HG02943 (cell line): ENCODE measurements around the gene MYL4.
"Not testable (repeated sequence)": the region's sequence is repeated elsewhere in the genome, so short reads cannot be mapped to it uniquely, and the experiment has no call there.

Source experiments
- ATAC-seq: cut with Tn5 transposase; IDR thresholded peaks from one replicate; pipeline ENCODE4 v1.9.1; 2021; ENCODE audit warnings: mild to moderate bottlenecking, low read depth, moderate library complexity; ENCODE audit not compliant: unreplicated experiment

MYL4 gene

DNA sequence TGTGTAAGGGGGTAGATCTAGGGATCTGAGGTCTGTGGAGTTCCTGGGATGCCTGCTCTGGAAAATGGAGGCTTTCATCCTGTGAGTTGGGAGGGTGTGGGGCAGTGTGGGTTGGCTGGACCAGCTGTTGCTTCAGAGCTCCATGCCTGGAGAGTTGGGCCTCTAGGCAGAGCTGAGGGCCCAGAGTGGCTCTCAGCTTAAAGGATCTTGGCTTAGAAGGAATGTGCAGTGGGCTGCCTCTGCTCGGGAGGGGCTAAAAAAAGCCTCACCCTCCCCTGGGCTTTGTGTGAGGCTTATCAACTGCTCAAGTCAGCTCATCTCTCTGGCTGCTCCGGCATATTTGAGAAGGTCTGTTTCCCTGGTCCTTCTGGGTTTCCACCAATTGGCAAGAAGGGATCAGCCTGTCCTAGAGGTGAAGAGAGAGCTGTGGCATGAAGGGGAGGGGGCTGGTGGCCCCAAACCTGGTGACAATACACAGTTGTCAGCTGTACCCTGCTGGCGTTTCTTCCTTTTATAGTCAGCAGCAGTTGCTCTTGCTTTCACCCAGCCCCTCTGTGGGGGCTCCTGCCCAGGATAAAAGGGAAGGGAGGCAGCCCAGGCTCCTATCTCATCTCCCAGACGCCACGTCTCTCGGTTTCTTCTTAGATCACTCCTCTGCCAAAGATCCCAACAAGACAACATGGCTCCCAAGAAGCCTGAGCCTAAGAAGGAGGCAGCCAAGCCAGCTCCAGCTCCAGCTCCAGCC, at the start of gene MYL4:
Gene MYL4, plus strand, starts transcription at position 605 of the 745 bp plus-strand sequence. Its CDS starts 75 bp downstream, at position 680.
- no peak for ATAC-seq

DNA sequence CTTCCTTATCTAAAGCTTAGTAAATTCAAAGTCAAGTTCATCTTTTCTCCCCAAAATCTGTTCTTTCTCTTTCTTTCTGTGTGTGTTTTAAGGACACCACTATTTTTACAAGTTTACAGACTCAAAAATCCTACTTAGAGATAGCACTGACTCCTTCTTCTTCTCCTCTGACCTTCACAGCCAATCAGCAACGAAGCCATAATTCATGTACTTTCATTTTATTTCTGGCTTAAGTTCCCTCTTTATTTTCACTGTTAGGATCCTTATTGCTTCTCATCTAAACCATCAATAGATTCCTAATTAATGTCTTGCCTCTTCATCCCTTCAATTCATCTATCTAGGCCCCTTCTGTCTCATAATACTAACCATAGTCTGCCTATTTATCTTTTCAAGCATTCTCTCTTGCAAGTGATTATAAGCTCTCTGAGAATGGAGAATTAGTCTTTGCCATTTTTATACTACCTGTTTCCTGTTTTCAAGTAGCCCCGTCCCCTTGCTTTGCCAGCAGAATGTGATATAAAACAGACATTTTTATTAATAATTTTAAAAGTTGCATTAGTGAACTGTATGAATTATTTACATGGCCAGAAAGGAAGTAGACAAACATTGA, 47.0 kb upstream of the MYL4 start:
- ATAC-seq, result no peak

DNA sequence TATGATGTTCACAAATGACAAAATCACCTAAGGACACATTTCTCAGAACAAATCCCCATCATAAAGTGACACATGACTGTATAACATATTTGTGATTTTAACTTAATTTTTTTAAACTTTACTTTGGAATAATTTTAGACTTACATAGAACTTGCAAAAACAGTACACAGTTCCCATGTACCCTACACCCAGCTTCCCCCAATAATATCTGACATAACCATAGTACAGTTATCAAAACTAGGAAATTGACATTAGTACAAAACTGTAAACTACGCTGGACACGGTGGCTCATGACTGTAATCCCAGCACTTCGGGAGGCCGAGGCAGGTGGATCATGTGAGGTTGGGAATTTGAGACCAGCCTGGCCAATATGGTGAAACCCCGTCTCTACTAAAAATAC, 44.9 kb upstream of the MYL4 start:
- ATAC-seq, result no peak

DNA sequence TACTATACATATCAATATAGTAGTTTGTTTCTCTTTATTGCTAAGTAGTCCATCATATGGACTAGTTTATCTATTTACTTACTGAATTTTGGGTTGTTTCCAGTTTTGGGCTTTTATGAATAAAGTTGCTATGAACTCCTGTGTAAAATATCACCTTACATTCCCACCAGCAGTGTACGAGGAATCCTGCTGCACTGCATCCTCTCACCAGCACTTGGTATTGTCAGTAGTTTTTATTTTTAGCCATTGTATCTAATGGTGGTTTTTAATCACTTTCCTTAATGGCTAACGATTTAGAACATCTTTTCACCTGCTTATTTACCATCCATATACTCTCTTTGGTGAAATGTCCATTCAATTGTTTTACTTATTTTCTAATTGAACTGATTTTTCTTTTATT, 44.0 kb upstream of the MYL4 start:
- ATAC-seq, result no peak

DNA sequence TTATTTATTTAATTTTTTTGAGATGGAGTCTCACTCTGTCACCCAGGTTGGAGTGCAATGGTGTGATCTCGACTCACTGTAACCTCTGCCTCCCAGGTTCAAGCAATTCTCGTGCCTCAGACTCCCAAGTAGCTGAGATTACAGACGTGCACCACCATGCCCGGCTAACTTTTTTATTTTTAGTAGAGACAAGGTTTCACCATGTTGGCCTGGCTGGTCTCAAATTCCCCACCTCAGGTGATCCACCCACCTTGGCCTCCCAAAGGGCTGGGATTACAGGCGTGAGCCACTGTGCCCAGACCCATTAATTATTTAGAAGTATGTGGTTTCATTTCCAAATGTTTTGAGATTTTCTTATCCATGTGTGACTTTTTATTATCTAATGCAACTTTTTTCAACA, 42.3 kb upstream of the MYL4 start:
- ATAC-seq, result not testable (repeated sequence)

DNA sequence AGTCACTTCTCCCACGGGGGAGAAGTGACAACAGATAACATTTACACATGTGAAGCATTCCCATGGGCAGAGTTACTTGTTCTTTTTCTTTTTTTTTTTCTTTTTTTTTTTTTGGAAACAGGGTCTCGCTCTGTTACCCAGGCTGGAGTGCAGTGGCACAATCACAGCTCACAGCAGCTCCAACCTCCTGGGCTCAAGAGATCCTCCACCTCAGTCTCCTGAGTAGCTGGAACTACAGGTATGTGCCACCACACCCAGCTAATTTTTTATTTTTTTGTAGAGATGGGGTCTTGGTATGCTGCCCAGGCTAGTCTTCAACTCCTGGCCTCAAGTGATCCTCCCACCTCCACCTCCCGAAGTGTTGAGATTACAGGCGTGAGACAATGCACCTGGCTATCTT, 40.3 kb upstream of the MYL4 start:
- ATAC-seq, result not testable (repeated sequence)

DNA sequence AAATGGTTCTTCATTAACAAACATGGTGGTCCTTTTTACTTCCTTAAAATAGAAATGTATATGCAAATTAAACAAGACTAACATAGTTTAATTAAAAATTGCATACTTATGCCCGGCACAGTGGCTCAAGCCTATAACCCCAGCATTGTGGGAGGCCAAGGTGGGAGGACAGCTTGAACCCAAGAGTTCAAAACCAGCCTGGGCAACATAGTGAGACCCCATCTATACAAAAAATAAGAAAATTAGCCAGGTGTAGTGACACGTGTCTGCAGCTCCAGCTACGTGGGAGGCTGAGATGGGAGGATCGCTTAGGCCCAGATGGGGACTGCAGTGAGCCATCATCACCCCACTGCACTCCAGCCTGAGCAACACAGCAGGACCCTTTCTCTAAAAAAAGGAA, 38.4 kb upstream of the MYL4 start:
- no peak for ATAC-seq

GRCh38 chr17:47172696-47173565, 36.2 kb upstream of the MYL4 start:
- ATAC-seq, result no peak

- not testable (repeated sequence) for ATAC-seq
Observed at GRCh38 chr17:47174823-47175222, 34.3 kb upstream of the MYL4 start.

DNA sequence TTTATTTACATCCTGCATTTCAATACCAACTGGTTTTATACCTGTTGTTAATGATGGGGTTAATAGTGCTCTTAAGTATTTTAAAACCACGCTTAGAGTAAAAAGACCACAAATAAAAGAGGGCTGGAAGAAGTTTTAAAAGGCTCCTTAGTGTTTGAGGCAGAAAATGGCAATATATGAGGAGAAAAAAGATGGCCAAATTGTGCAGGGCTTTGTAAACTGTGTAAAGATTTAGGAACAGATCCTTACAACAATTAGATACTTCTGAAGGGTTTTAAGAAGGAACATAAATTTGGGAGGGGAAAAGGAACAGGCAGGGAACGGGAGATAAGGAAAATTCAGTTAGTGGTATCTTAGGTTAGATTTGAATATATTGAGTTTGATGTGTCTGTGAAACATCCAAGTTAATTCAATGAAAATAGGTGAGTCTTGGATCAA, 32.7 kb upstream of the MYL4 start:
- no peak for ATAC-seq

DNA sequence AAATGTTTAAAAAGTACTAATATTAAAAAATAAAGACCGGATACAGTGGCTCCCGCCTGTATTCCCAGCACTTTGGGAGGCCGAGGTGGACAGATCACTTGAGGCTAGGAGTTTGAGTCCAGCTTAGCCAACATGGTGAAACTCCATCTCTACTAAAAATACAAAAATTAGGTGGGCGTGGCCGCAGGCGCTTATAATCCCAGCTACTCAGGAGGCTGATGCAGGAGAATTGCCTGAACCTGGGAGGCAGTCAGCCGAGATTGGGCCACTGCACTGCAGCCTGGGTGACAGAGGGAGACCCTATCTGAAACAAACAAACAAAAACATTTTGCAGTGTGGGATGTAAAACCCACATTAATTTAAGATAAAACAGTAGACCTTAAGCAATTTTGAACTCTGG, 31.9 kb upstream of the MYL4 start:
- ATAC-seq, result no peak

GRCh38 chr17:47179141-47179540, 30.0 kb upstream of the MYL4 start:
- ATAC-seq, result no peak

DNA sequence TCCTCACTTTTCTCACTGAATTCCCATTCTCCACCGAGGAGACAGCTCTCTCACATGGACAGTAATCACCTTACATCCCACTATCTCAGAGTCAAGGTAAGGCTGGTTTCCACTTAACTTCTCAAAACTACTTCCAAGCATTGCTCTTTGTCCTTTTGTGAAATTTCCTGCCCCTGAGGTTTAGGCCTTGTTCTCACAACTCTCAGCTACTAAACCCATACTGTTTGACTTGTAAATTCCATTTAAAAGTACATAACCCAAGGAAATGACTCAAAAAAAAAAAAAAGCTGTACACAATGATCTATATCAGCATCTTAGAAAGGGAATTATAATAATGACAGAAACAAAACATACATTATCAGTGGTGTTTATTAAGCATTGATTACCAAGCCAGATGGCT, 28.8 kb upstream of the MYL4 start:
- no peak for ATAC-seq

- not testable (repeated sequence) for ATAC-seq
Observed at GRCh38 chr17:47180988-47181387, 28.2 kb upstream of the MYL4 start.

DNA sequence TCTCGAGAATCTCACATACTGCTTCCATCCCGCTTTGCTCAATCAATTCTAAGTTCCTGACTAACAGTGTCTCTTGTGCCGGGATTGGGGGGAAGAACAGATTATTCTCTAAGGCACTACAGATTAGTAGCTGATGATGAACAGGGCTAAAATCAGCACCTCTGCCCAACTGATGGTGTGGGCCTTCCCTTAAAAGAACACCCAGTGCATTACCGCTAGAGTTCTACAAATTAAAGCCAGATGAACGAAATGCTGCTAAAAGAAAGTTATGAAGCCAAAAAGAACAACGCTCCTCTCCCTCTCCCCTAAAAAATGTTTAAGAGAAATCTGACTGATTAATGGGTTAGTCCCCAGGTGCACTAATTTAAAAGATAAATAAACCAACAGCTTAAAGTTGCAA, 24.5 kb upstream of the MYL4 start:
- no peak for ATAC-seq

DNA sequence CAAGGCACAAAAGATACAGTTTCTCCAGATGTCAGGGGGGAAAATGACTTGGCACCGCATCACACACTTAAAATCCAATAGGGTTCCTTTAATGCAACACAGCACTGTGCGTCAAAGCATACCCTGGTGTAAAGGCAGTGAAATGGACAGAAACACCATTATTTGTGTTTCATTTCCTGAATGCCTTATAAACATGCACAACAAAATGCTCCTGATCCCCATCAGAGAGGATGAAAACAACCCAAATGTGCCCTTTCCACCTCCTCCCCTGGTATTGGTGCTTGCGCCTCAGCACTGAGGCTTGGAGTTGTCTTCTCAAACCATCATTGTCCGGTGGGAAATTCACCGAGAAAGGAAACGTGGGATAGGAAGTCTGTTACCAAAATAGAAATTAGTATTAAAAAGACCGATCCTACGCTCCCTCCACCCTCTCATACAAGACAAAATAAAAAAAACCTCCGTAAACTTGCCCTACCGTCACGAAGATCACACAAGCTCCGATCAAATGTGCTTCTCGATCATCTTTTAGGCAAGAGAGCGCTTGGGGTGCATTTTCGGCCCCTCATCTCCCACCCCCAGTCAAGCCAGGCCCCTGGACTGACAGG, 20.8 kb upstream of the MYL4 start:
- no peak for ATAC-seq

DNA sequence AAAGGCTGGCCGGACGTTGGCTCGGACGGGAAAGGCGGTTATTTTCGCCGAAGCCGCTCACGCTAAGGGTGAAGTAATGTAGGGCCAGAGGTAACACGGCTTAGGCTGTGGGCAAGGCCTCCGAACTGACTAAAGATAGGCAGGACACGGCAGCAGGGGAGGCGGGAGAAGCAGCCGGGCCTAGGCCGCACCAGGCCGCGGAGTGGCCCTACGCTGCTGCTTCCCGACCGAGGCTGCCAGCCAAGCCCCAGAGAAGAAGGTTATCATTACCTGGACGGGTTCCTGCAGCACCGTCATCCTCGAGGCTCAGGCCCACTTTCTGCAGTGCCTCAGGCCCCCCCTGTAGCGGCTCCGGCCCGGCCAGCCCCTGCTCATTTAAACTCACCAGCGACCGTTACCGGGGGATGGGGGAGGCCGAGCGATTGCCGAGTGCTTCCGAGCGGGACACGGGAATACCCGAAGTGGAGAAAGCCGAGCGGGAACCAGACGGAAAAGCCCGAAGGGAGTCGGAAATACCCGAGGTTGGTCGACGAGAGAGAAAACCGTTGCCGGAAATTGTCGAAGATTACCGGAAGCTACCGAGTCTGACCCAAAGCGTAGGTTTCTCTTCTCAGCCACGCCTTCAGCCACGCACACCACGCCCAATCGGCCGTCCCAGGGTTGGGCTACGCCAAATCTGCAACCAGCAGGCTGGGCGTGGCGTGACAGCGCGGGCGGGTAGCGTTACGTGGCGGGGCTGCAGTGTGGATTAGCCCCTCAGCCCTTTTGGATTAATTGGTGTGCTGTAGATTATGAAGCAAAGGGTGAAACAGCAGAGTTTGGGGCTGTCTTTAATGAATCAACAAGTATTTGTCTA, 20.0 kb upstream of the MYL4 start, which contains the start of gene CDC27:
Gene CDC27, minus strand, starts transcription at position 420 of the 856 bp plus-strand sequence. Its CDS starts 123 bp downstream, at position 297.
- ATAC-seq, result peak; percentile 87

DNA sequence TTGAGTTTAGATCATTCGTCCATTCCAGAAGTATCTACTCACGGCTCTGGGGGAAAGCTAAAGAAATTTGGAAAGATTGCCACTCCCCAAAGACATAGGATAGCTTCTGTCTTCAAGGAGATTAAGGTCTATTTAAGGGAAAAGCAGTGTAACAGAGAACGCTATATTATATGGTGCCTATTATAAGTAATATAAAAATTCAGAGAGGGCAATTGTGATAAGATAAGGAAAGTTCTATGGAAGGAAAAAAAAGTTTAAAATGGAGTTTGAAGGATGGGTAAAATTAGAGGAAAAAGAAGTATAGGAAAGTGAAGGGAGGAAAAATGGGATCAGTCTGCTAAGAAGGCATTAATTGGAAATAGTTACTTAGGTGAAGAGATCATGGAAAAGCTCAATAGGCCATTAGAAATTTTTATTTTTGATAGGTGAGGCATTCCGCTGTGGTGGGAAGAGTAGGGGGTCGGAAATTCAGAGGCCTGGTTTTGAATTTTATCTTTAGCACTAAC, 19.4 kb upstream of the MYL4 start:
- no peak for ATAC-seq

GRCh38 chr17:47190243-47190642, 18.9 kb upstream of the MYL4 start:
- no peak for ATAC-seq

- no peak for ATAC-seq
Observed at GRCh38 chr17:47190770-47191169, 18.4 kb upstream of the MYL4 start.
